Measurements from ENCODE around the gene CASZ1. TPM values are rescaled to one million over a fixed set of nuclear protein-coding genes. Genes with fewer than 3 reads are reported as not detected.

Gene CASZ1
- total RNA-seq, 1 experiment from 2014 or later: 27.8 TPM

GRCh38 chr1:10824821-10825540 is 28.5 kb upstream of the CASZ1 start:
- Histone ChIP-seq H3K27ac (ENCODE audit: low read length) (no peak overlapping the region), H3K27me3 (ENCODE audit: control insufficient read depth, insufficient read depth, low read length) (no peaks in the 10 kb centered on the region), H3K4me3 (ENCODE audit: low read depth in 2 of 2, low read length in 2 of 2) (no peak overlapping the region), H3K9me3 (ENCODE audit: control insufficient read depth, insufficient read depth, low read depth, low read length) (no peaks in the 10 kb centered on the region), H3K36me3 (ENCODE audit: control insufficient read depth, insufficient read depth, low read length) (no peaks in the 10 kb centered on the region), H3K4me1 (ENCODE audit: control insufficient read depth, insufficient read depth, low read length) (peaks cover 8% of the 10 kb centered on the region; the same call in 1 of the 2 replicates)
- DNase-seq (ENCODE audit: low read depth, low spot score) (no peak), ATAC-seq (peak; percentile 81)
- intact Hi-C loops (cut with micrococcal nuclease; ENCODE audit: unreplicated experiment) (no loop called here), in situ Hi-C loops (cut with HindIII; ENCODE audit: low pct_unique_long_range_greater_than_20kb, low sequenced_read_pairs) (no loop called here)
- TF ChIP-seq CTCF (IDR thresholded peaks at IDR 0.05) (no peak), TCF7L2 (IDR thresholded peaks at IDR 0.05; ENCODE audit: low read depth, low read length) (no peak), POLR2AphosphoS5 (IDR thresholded peaks at IDR 0.05; ENCODE audit: low read depth, low read length) (no peak), SIN3A (IDR thresholded peaks at IDR 0.05; ENCODE audit: borderline replicate concordance, insufficient read depth, low read depth, low read length) (no peak), REST (IDR thresholded peaks at IDR 0.05; ENCODE audit: insufficient read depth in 1 of 2, low read depth in 2 of 2, low read length in 1 of 2) (no peak)
- ChIA-PET POLR2A (no interaction called here), CTCF (interaction anchor here (1.1 kb wide), 1 partner anchor 20 kb away, joined by 3 read pairs; no protein-coding TSS in a partner anchor)
- BruUV-seq (replicated peaks): no TSS peak

GRCh38 chr1:10823000-10823401 is 26.6 kb upstream of the CASZ1 start:
- CTCF ChIA-PET: interaction anchor here (0.5 kb wide), 1 partner anchor 44 kb away, joined by 4 read pairs; no protein-coding TSS in a partner anchor
- Histone ChIP-seq H3K27me3 (ENCODE audit: control insufficient read depth, insufficient read depth, low read length) (no peaks in the 10 kb centered on the region), H3K4me3 (ENCODE audit: low read depth in 2 of 2, low read length in 2 of 2) (no peak overlapping the region), H3K9me3 (ENCODE audit: control insufficient read depth, insufficient read depth, low read depth, low read length) (no peaks in the 10 kb centered on the region), H3K27ac (ENCODE audit: low read length) (no peak overlapping the region), H3K36me3 (ENCODE audit: control insufficient read depth, insufficient read depth, low read length) (no peaks in the 10 kb centered on the region), H3K4me1 (ENCODE audit: control insufficient read depth, insufficient read depth, low read length) (peaks cover 8% of the 10 kb centered on the region; the same call in 1 of the 2 replicates)
- in situ Hi-C loops (cut with HindIII; ENCODE audit: low pct_unique_long_range_greater_than_20kb, low sequenced_read_pairs) (no loop called here), intact Hi-C loops (cut with micrococcal nuclease; ENCODE audit: unreplicated experiment) (no loop called here)
- BruUV-seq (replicated peaks): no TSS peak
- POLR2A ChIA-PET: no interaction called here
- DNase-seq (ENCODE audit: low read depth, low spot score) (no peak), ATAC-seq (no peak)
- TF ChIP-seq POLR2AphosphoS5 (IDR thresholded peaks at IDR 0.05; ENCODE audit: low read depth, low read length) (no peak), TCF7L2 (IDR thresholded peaks at IDR 0.05; ENCODE audit: low read depth, low read length) (no peak), REST (IDR thresholded peaks at IDR 0.05; ENCODE audit: insufficient read depth in 1 of 2, low read depth in 2 of 2, low read length in 1 of 2) (no peak), SIN3A (IDR thresholded peaks at IDR 0.05; ENCODE audit: borderline replicate concordance, insufficient read depth, low read depth, low read length) (no peak), CTCF (IDR thresholded peaks at IDR 0.05) (no peak)

Data from Panc1 (cell line).